SW 1271 (cell line): ENCODE measurements around the gene S100A1.
A peak's percentile ranks its signal among the peaks of the same experiment; 100 is the strongest.
"Not testable (repeated sequence)": the region's sequence is repeated elsewhere in the genome, so short reads cannot be mapped to it uniquely, and the experiment has no call there.

Experiments
- DNase-seq, 2 experiments: peaks; one replicate each; lab custom pipeline; 2025; lab: John Stamatoyannopoulos, UW

Gene S100A1

GRCh38 chr1:153631047-153632022 lies 3.1 kb downstream of the S100A1 start:
- DNase-seq: no peak

GRCh38 chr1:153633161-153633753 lies 5.0 kb downstream of the S100A1 start:
- DNase-seq: no peak

GRCh38 chr1:153633754-153634665 lies 5.8 kb downstream of the S100A1 start, which contains the start of gene CHTOP:
Gene CHTOP (plus strand): TSS chr1:153634066. CDS start chr1:153636589, 2,523 bp downstream.
- DNase-seq: peak; percentile 84

- no peak for DNase-seq
Observed at GRCh38 chr1:153635872-153636271, 7.6 kb downstream of the S100A1 start.

GRCh38 chr1:153636312-153636711 lies 8.1 kb downstream of the S100A1 start:
- no peak for DNase-seq

- no peak for DNase-seq
Observed at GRCh38 chr1:153638261-153638660, 10.0 kb downstream of the S100A1 start.

- DNase-seq: no peak
Observed at GRCh38 chr1:153639280-153639679, 11.0 kb downstream of the S100A1 start.

- DNase-seq: not testable (repeated sequence)
Observed at GRCh38 chr1:153640213-153640612, 12.0 kb downstream of the S100A1 start.

- DNase-seq: no peak
Observed at GRCh38 chr1:153640861-153641260, 12.6 kb downstream of the S100A1 start.

- DNase-seq: no peak
Observed at GRCh38 chr1:153642161-153642560, 13.9 kb downstream of the S100A1 start.

GRCh38 chr1:153643100-153643499 lies 14.9 kb downstream of the S100A1 start:
- DNase-seq: no peak

GRCh38 chr1:153643816-153644215 lies 15.6 kb downstream of the S100A1 start:
- DNase-seq: no peak

GRCh38 chr1:153646672-153647345 lies 18.6 kb downstream of the S100A1 start:
- DNase-seq: no peak

GRCh38 chr1:153647346-153647714 lies 19.1 kb downstream of the S100A1 start:
- DNase-seq: no peak

GRCh38 chr1:153648000-153648643 lies 19.9 kb downstream of the S100A1 start:
- no peak for DNase-seq

- no peak for DNase-seq
Observed at GRCh38 chr1:153649137-153649862, 21.1 kb downstream of the S100A1 start.

GRCh38 chr1:153649863-153650235 lies 21.6 kb downstream of the S100A1 start:
- no peak for DNase-seq

GRCh38 chr1:153651771-153652170 lies 23.5 kb downstream of the S100A1 start:
- DNase-seq: no peak

- no peak for DNase-seq
Observed at GRCh38 chr1:153652805-153653500, 24.7 kb downstream of the S100A1 start.

GRCh38 chr1:153655333-153655732 lies 27.1 kb downstream of the S100A1 start:
- no peak for DNase-seq
